ENCODE data around the gene SH2D3C.

The SH2D3C gene

DNA sequence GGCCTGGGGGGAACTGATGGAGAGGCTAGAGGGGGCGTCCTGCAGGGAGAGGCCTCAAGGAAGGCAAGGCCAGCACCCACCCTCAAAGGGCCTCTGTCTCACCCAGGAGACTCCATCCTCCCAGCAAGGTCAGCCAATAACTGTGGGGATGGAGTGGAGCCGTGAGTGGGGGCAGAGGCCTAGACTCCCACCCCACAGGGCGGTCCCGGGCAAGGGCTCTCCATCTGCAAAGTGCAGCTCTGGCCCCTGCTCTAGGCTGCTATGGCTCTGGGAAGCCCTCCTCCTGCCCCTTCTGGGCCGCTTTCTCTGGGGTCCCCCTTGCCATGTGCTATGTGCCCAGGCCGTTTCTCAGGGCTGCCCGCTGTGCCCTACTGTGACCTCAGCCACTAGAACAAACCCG, 38.3 kb upstream of the SH2D3C start:
- Histone ChIP-seq H3K9me2 (replicated peaks; ENCODE audit: insufficient read depth, low read length) (no peaks in the 10 kb centered on the region), H3K4me1 (ENCODE audit: low read length) (no peaks in the 10 kb centered on the region), H3K9ac (ENCODE audit: low read length) (no peak overlapping the region), H3K4me3 (ENCODE audit: low read length) (no peak overlapping the region), H4K20me1 (ENCODE audit: insufficient read depth, low read length) (no peaks in the 10 kb centered on the region), H3K27ac (ENCODE audit: low read length) (no peak overlapping the region), H3K79me2 (ENCODE audit: low read length) (no peaks in the 10 kb centered on the region), H3K27me3 (replicated peaks; ENCODE audit: insufficient read depth, low read length) (no peaks in the 10 kb centered on the region), H3K36me3 (replicated peaks; ENCODE audit: insufficient read depth, low read length) (no peaks in the 10 kb centered on the region; the same call in 1 of the 2 replicates), H3K4me2 (ENCODE audit: low read depth, low read length) (no peak overlapping the region), H3F3A (ENCODE audit: insufficient read depth, low read length) (no peaks in the 10 kb centered on the region), H3K9me3 (replicated peaks; ENCODE audit: insufficient read depth, low read length) (no peaks in the 10 kb centered on the region), H2AFZ (ENCODE audit: low read length) (no peak overlapping the region)
- TF ChIP-seq EZH2phosphoT487 (IDR thresholded peaks at IDR 0.05; ENCODE audit: low read length) (no peak), EZH2 (optimal IDR thresholded peaks at IDR 0.05; ENCODE audit: low read depth, low read length) (no peak)
- TF ChIP-seq, protein P1, sequence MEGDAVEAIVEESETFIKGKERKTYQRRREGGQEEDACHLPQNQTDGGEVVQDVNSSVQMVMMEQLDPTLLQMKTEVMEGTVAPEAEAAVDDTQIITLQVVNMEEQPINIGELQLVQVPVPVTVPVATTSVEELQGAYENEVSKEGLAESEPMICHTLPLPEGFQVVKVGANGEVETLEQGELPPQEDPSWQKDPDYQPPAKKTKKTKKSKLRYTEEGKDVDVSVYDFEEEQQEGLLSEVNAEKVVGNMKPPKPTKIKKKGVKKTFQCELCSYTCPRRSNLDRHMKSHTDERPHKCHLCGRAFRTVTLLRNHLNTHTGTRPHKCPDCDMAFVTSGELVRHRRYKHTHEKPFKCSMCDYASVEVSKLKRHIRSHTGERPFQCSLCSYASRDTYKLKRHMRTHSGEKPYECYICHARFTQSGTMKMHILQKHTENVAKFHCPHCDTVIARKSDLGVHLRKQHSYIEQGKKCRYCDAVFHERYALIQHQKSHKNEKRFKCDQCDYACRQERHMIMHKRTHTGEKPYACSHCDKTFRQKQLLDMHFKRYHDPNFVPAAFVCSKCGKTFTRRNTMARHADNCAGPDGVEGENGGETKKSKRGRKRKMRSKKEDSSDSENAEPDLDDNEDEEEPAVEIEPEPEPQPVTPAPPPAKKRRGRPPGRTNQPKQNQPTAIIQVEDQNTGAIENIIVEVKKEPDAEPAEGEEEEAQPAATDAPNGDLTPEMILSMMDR (IDR thresholded peaks at IDR 0.05; ENCODE audit: low read length): no peak
- no peak for DNase-seq

DNA sequence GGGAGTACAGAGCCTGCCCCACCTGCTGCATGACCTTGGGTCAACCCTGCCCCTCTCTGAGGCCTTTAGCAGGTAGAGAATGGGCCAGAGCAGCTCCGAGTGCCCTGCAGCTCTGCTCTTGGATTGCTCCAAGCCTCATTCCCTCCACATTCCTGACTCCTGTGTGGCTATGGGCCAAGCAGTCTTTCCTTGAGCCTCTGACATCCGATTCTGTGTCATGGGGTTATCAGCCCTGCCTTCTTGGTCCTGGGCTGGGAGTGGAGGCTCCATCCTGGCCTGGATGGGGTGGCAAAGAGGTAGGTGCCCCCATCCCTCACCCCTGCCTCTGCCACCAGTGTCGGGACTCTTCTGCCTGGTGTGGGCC, 37.9 kb upstream of the SH2D3C start:
- no peak for TF ChIP-seq EZH2phosphoT487 (IDR thresholded peaks at IDR 0.05; ENCODE audit: low read length)
- no peak for TF ChIP-seq EZH2 (optimal IDR thresholded peaks at IDR 0.05; ENCODE audit: low read depth, low read length)
- TF ChIP-seq, protein P1 (IDR thresholded peaks at IDR 0.05; ENCODE audit: low read length): no peak
- H3K4me2 ChIP-seq (ENCODE audit: low read depth, low read length): no peak overlapping the region
- no peak overlapping the region for H3K27ac ChIP-seq (ENCODE audit: low read length)
- H3K9me2 ChIP-seq (replicated peaks; ENCODE audit: insufficient read depth, low read length): no peaks in the 10 kb centered on the region
- no peak overlapping the region for H2AFZ ChIP-seq (ENCODE audit: low read length)
- H3K79me2 ChIP-seq (ENCODE audit: low read length): no peaks in the 10 kb centered on the region
- no peaks in the 10 kb centered on the region for H4K20me1 ChIP-seq (ENCODE audit: insufficient read depth, low read length)
- no peak overlapping the region for H3K9ac ChIP-seq (ENCODE audit: low read length)
- no peak overlapping the region for H3K4me3 ChIP-seq (ENCODE audit: low read length)
- H3K9me3 ChIP-seq (replicated peaks; ENCODE audit: insufficient read depth, low read length): no peaks in the 10 kb centered on the region
- no peaks in the 10 kb centered on the region; the same call in 1 of the 2 replicates for H3K36me3 ChIP-seq (replicated peaks; ENCODE audit: insufficient read depth, low read length)
- no peak for DNase-seq
- no peaks in the 10 kb centered on the region for H3F3A ChIP-seq (ENCODE audit: insufficient read depth, low read length)
- H3K27me3 ChIP-seq (replicated peaks; ENCODE audit: insufficient read depth, low read length): no peaks in the 10 kb centered on the region
- no peaks in the 10 kb centered on the region for H3K4me1 ChIP-seq (ENCODE audit: low read length)

DNA sequence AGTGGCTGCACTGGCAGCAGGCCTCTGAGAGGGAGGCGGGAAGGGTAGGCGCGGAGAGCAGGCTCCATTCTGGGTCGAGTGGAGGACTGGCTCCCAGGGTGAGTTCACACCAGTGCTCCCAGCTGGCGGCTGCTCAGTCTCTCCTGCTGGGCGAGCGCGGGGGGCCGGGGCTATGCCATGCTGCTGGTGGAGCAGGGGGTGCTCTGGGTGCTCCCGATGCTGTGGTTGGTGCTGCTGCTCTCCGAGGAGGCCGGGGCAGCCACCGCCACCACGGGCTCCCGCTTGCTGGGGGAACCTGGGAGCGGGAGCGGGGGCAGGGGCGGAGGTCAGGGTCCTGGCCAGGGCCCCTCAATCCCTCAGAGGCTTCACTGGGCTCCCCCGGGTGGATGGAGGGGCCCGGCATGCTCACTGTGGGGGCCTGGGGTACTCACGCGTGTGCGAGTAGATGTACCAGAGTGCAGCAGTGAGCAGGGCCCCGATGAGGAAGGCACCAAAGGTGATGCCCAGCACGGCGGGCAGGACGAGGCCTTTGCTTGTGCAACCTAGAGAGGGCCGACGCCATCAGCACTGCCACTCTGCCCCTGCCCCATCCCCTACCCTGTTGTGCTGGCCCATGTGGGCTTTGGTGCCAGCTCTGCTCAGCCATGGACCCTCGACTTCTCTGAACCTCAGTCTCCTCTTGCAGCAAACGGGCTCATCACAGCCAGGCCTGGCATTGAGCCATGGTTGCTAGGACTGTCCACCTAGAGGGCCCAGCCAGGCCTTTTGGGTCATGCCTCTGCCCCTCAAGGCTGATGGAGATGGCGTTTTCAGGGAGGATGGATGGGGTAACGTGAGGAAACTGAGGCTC, 37.3 kb upstream of the SH2D3C start:
- no peaks in the 10 kb centered on the region for H4K20me1 ChIP-seq (ENCODE audit: insufficient read depth, low read length)
- H3K27ac ChIP-seq (ENCODE audit: low read length): no peak overlapping the region
- H3K4me3 ChIP-seq (ENCODE audit: low read length): no peak overlapping the region
- H3K4me2 ChIP-seq (ENCODE audit: low read depth, low read length): no peak overlapping the region
- H3K9ac ChIP-seq (ENCODE audit: low read length): no peak overlapping the region
- no peaks in the 10 kb centered on the region for H3K79me2 ChIP-seq (ENCODE audit: low read length)
- no peak overlapping the region for H2AFZ ChIP-seq (ENCODE audit: low read length)
- H3K9me3 ChIP-seq (replicated peaks; ENCODE audit: insufficient read depth, low read length): no peaks in the 10 kb centered on the region
- no peaks in the 10 kb centered on the region; the same call in 1 of the 2 replicates for H3K36me3 ChIP-seq (replicated peaks; ENCODE audit: insufficient read depth, low read length)
- no peaks in the 10 kb centered on the region for H3F3A ChIP-seq (ENCODE audit: insufficient read depth, low read length)
- H3K27me3 ChIP-seq (replicated peaks; ENCODE audit: insufficient read depth, low read length): no peaks in the 10 kb centered on the region
- DNase-seq: no peak
- no peaks in the 10 kb centered on the region for H3K9me2 ChIP-seq (replicated peaks; ENCODE audit: insufficient read depth, low read length)
- TF ChIP-seq, protein P1 (IDR thresholded peaks at IDR 0.05; ENCODE audit: low read length): no peak
- TF ChIP-seq EZH2 (optimal IDR thresholded peaks at IDR 0.05; ENCODE audit: low read depth, low read length) (no peak), EZH2phosphoT487 (IDR thresholded peaks at IDR 0.05; ENCODE audit: low read length) (no peak)
- no peaks in the 10 kb centered on the region for H3K4me1 ChIP-seq (ENCODE audit: low read length)
